Large intestine (tissue), 3 donors: ENCODE data around the gene RAI1. TPM values are rescaled to one million over a fixed set of nuclear protein-coding genes. Genes with fewer than 3 reads are reported as not detected.

Experiments used
- DNase-seq, 2 donors: peaks; one replicate each; pipeline versions ENCODE4 v3.0.0 to v3.0.0-alpha.2; 2013
- H3K27ac ChIP-seq: one replicate; pipeline ENCODE4 v1.5.1; 2013; ENCODE audit warnings: low read length
- H3K27me3 ChIP-seq: 2 replicates; pipeline ENCODE4 v1.6.1; 2013; ENCODE audit warnings: low read length; ENCODE audit not compliant: control insufficient read depth, insufficient read depth
- H3K36me3 ChIP-seq: 2 replicates; pipeline ENCODE4 v1.6.1; 2013; ENCODE audit warnings: low read length; ENCODE audit not compliant: control insufficient read depth, insufficient read depth
- H3K4me1 ChIP-seq: one replicate; pipeline ENCODE4 v1.6.1; 2013; ENCODE audit warnings: low read length; ENCODE audit not compliant: control insufficient read depth, insufficient read depth
- H3K4me3 ChIP-seq: one replicate; pipeline ENCODE4 v1.5.1; 2013; ENCODE audit warnings: low read length
- H3K9me3 ChIP-seq: one replicate; pipeline ENCODE4 v1.6.1; 2013; ENCODE audit warnings: mild to moderate bottlenecking, low read depth, low read length, moderate library complexity; ENCODE audit not compliant: control insufficient read depth
- whole genome bisulfite sequencing: methylation state at CpG from one replicate; pipeline ENCODE4 v1.1.5; 2013; ENCODE audit warnings: low lambda C conversion rate; ENCODE audit not compliant: insufficient coverage; 5-methylcytosine and 5-hydroxymethylcytosine counted together
- polyA plus RNA-seq: library from polyadenylated mRNA; unstranded; fragments of 120-200 nt; gene quantifications from one replicate; pipeline ENCODE4 v1.2.1, GENCODE V29; 2013

RAI1 gene
- polyA plus RNA-seq, 1 donor, result 26.2 TPM

DNA sequence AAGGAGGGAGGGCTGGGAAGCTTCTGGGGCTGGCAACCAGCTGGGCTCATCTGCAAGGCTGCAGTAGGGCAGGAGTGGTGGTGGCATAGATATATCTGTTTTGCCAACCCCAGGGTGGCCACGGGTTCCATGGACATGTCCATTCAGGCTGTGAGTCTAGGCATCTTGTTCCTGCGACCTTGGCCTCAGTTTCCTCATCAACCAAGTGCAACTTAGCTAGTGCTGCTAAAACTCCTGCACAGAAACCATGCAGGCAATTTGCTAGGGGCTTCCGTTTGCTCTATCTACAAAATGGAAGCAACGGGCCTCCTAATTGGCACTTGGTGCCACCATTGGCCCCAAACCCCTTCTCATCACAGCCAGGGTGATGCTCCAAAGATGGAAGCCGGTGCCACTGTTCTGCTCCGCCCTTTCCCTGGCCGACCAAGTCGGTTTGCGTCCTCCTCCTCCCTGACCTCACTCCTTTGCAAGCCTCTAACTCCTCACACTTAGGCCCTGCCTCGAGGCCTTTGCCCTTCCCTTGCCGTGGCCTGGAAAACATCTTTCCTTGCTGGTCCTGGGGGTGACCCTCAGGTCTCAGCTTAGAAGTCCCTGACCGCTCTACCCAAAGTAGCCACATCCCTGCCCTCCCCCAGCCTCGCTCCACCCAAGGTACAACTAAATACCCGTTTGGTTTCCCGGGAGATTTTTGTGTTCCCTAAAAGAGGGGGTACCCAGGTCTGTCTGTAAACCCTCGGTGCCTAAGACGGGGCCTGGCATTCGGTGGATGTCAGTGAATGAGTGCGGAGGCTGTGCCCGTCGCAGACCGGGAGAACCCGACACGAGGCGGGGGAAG, 154.4 kb downstream of the RAI1 start:
- no CpG with 5 or more reads among the region's 25 CpGs for WGBS
- Histone ChIP-seq H3K27me3 (no peaks in the 10 kb centered on the region), H3K9me3 (peaks cover 4% of the 10 kb centered on the region), H3K4me1 (peaks cover 65% of the 10 kb centered on the region), H3K27ac (peak overlapping the region; percentile 98), H3K4me3 (peak overlapping the region; percentile 94), H3K36me3 (peaks cover 13% of the 10 kb centered on the region)
- DNase-seq, result peak in 1 of 2 donors; percentile 46

DNA sequence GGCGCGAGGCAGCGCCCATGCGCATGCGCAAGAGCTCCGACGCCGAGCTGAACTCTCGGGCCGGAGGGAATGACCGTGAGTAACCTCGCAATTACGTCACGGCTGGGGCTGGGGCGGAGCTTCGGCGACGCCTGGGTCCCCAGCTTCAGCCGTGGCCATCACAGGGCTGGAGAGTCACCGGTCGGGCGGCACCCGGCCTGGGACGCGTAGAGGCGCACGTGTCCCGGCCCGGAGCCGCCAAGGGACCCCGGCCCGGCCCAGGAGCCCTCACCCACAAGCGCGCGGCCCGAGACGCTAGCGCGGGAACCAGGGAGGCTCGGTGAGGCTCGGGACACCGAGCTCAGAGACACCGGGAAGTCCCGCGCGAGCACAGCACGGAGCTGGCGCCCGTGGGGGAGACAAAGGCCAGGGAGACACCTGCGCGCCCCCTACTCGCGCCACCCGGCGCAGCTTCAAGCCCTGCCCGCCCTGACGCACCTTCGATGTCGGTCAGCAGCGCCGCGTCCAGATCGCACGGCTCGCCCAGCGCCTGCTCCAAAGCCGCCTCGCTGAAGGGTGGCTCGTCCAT, 155.1 kb downstream of the RAI1 start:
- peak; percentile 98 for DNase-seq
- no CpG with 5 or more reads among the region's 69 CpGs for WGBS
- H3K36me3 ChIP-seq, result peaks cover 10% of the 10 kb centered on the region
- no peaks in the 10 kb centered on the region for H3K27me3 ChIP-seq
- peak overlapping the region; percentile 98 for H3K27ac ChIP-seq
- H3K4me1 ChIP-seq, result peaks cover 66% of the 10 kb centered on the region
- H3K4me3 ChIP-seq, result peak overlapping the region; percentile 94
- peaks cover 4% of the 10 kb centered on the region for H3K9me3 ChIP-seq

DNA sequence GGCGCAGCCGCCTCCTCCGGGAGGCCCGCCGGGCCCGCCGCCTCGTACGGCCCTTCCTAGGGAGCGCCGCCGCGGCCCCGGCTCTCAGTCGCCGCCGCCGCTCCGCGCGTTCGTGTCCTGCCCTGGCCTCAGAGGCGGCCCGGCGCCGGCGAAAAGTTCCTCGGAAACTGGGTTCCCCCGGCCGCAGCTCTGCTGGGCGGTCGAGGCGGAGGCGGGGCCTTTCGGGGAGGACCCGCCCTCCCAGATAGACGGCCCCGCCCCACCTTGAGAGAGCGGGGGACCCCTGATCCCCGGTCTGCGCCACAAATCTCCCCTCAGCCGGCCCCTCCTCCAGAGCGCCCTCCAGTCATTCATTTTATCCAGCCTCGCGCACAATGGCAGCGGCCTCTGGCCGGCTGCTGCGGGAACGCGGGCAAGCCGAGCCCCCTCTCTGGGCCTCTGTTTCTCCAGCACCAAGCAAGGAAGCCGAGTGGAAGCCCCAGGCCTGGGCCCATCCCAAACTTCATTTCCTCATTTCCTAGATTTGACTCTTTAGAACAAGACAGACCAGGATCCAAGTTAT, 155.6 kb downstream of the RAI1 start, which contains the start of gene SREBF1:
Gene SREBF1, minus strand, starts transcription at position 169 of the 562 bp plus-strand sequence. CDS start 169 bp downstream, outside the sequence.
- H3K4me3 ChIP-seq, result peak within 1 kb of the TSS; percentile 94
- no CpG with 5 or more reads among the region's 52 CpGs for WGBS
- no peaks in the 10 kb centered on the region for H3K27me3 ChIP-seq
- peaks cover 4% of the 10 kb centered on the region for H3K9me3 ChIP-seq
- peak within 1 kb of the TSS; percentile 98 for H3K27ac ChIP-seq
- DNase-seq, result peak in 1 of 2 donors; percentile 83
- H3K36me3 ChIP-seq, result peaks cover 5% of the 10 kb centered on the region
- H3K4me1 ChIP-seq, result peaks cover 62% of the 10 kb centered on the region

- H3K27me3 ChIP-seq, result no peaks in the 10 kb centered on the region
- no peaks in the 10 kb centered on the region for H3K36me3 ChIP-seq
- H3K4me3 ChIP-seq, result peak overlapping the region; percentile 94
- H3K4me1 ChIP-seq, result peaks cover 57% of the 10 kb centered on the region
- peaks cover 4% of the 10 kb centered on the region for H3K9me3 ChIP-seq
- peak overlapping the region; percentile 98 for H3K27ac ChIP-seq
- WGBS, result no CpG with 5 or more reads among the region's 3 CpGs
- peak in 1 of 2 donors; percentile 61 for DNase-seq
These were observed 156.1 kb downstream of the RAI1 start for GRCh38 chr17:17837380-17837821.

GRCh38 chr17:17837966-17838962, 157.0 kb downstream of the RAI1 start:
- peak in 1 of 2 donors; percentile 75 for DNase-seq
- Histone ChIP-seq H3K9me3 (peaks cover 4% of the 10 kb centered on the region), H3K27me3 (no peaks in the 10 kb centered on the region), H3K4me1 (peaks cover 56% of the 10 kb centered on the region), H3K36me3 (no peaks in the 10 kb centered on the region), H3K4me3 (no peak overlapping the region), H3K27ac (peak overlapping the region; percentile 98)
- WGBS, result no CpG with 5 or more reads among the region's 11 CpGs

GRCh38 chr17:17839791-17840707, 158.8 kb downstream of the RAI1 start:
- Histone ChIP-seq H3K4me1 (peaks cover 49% of the 10 kb centered on the region), H3K36me3 (no peaks in the 10 kb centered on the region), H3K4me3 (peak overlapping the region; percentile 51), H3K9me3 (peaks cover 4% of the 10 kb centered on the region), H3K27ac (peak overlapping the region; percentile 96), H3K27me3 (no peaks in the 10 kb centered on the region)
- peak; percentile 97 to 98 for DNase-seq
- 0% methylated on average over 2 of the region's 71 CpGs for WGBS

GRCh38 chr17:17840751-17841591, 159.7 kb downstream of the RAI1 start:
- Histone ChIP-seq H3K9me3 (peaks cover 4% of the 10 kb centered on the region), H3K36me3 (peaks cover under 1% of the 10 kb centered on the region), H3K27ac (peak overlapping the region; percentile 96), H3K4me1 (peaks cover 40% of the 10 kb centered on the region), H3K4me3 (peak overlapping the region; percentile 51), H3K27me3 (no peaks in the 10 kb centered on the region)
- no CpG with 5 or more reads among the region's 7 CpGs for WGBS
- peak in 1 of 2 donors; percentile 58 for DNase-seq

DNA sequence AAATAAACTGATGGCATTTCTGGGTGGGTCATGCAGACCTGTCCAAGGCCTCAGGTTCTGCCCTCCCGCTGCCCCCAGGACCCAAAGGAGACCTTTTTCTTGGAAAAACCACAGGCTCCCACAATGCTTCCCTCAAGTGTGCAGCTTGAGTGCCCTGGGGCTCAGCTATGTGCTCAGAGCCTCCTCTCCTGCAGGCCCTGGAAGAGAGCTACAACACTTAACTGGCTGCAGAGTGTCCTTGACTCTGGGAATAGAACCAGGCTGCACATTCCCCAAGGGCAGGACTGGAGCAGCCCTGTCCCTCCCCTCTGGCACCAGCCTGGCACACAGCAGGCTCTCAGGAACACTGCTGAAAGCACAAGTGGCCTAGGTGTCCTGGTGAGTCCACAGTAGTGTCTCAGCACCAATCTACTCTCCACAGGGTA, 160.4 kb downstream of the RAI1 start:
- Histone ChIP-seq H3K4me1 (peaks cover 39% of the 10 kb centered on the region), H3K27me3 (no peaks in the 10 kb centered on the region), H3K9me3 (peaks cover 4% of the 10 kb centered on the region), H3K27ac (peak overlapping the region; percentile 96), H3K36me3 (peaks cover 6% of the 10 kb centered on the region), H3K4me3 (no peak overlapping the region)
- WGBS, result no CpG with 5 or more reads among the region's 1 CpG
- DNase-seq, result no peak
